Endothelial cell of umbilical vein (primary cell): ENCODE results near the gene KNCN.

ENCODE experiments used
- EZH2 ChIP-seq: IDR thresholded peaks from 2 replicates; pipeline ENCODE4 v1.6.1; 2012; ENCODE audit warnings: borderline replicate concordance, low read depth, mild to moderate bottlenecking, moderate library complexity, low read length, inconsistent platforms; ENCODE audit not compliant: severe bottlenecking
- JUN ChIP-seq: IDR thresholded peaks from 2 replicates; pipeline ENCODE4 v1.6.1; 2011; ENCODE audit warnings: borderline replicate concordance, low read depth; ENCODE audit not compliant: insufficient read length, insufficient read depth
- TF ChIP-seq, protein P1 (sequence below), 2 donors: IDR thresholded peaks; 1 replicate in 1 of 2; 2 replicates in 1 of 2; pipeline ENCODE4 v1.5.1; 2011; ENCODE audit warnings: low read length in 2 of 2, mild to moderate bottlenecking in 2 of 2, moderate library complexity in 2 of 2, control low read depth in 1 of 2, inconsistent platforms in 1 of 2, low read depth in 1 of 2; ENCODE audit not compliant: insufficient read depth in 1 of 2; ENCODE audit errors: extremely low read depth in 1 of 2

DNA sequence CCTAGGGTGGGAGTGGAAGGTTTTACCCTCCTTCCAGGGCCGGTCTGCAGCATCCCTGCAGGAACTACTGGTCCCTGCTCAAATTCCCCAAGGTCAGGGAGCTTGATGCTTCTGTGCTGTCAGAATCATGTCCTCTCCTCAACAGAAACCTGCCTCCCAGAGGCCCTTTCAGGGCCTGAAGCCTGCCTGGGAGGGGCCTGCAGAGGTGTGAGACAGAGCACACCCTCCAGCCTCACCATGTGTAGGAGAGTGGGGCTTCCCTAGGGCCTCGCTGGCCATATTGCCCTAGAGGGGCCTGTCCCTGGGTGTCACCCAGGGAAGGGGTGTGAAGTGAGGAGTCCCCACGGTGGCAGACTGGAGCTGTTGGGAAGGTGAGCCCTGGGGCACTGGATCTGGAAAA lies 21.1 kb downstream of the KNCN start:
- TF ChIP-seq EZH2 (no peak), JUN (no peak)
- TF ChIP-seq, protein P1, sequence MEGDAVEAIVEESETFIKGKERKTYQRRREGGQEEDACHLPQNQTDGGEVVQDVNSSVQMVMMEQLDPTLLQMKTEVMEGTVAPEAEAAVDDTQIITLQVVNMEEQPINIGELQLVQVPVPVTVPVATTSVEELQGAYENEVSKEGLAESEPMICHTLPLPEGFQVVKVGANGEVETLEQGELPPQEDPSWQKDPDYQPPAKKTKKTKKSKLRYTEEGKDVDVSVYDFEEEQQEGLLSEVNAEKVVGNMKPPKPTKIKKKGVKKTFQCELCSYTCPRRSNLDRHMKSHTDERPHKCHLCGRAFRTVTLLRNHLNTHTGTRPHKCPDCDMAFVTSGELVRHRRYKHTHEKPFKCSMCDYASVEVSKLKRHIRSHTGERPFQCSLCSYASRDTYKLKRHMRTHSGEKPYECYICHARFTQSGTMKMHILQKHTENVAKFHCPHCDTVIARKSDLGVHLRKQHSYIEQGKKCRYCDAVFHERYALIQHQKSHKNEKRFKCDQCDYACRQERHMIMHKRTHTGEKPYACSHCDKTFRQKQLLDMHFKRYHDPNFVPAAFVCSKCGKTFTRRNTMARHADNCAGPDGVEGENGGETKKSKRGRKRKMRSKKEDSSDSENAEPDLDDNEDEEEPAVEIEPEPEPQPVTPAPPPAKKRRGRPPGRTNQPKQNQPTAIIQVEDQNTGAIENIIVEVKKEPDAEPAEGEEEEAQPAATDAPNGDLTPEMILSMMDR (IDR thresholded peaks at IDR 0.05; ENCODE audit: extremely low read depth in 1 of 2, insufficient read depth in 1 of 2, low read depth in 1 of 2, low read length in 2 of 2): no peak
